ENCODE data around the gene SCFD1. TPM values are rescaled to one million over a fixed set of nuclear protein-coding genes. Genes with fewer than 3 reads are reported as not detected.
A peak's percentile ranks its signal among the peaks of the same experiment; 100 is the strongest.
"Not testable (repeated sequence)": the region's sequence is repeated elsewhere in the genome, so short reads cannot be mapped to it uniquely, and the experiment has no call there.

Gene SCFD1
- total RNA-seq, 1 donor from 2014 or later = 41.0 TPM

GRCh38 chr14:30620178-30620577 is 1.9 kb upstream of the SCFD1 start:
- Histone ChIP-seq H3K27me3 (no peaks in the 10 kb centered on the region), H3K9me3 (no peaks in the 10 kb centered on the region), H3K4me1 (peaks cover 0 to 6% of the 10 kb centered on the region in 2 donors), H3K4me3 (no peak overlapping the region), H3K36me3 (no peaks in the 10 kb centered on the region), H3K27ac (no peak overlapping the region)
- no peak for DNase-seq (ENCODE audit: low spot score in 2 of 2)
- no peak for TF ChIP-seq CTCF (IDR thresholded peaks at IDR 0.05)
- intact Hi-C loops (cut with DNase I) = loop anchor here (10.0 kb wide), 1 partner anchor 425 kb away; no protein-coding TSS in a partner anchor

GRCh38 chr14:30621354-30621939 is 672 bp upstream of the SCFD1 start:
- DNase-seq (ENCODE audit: low spot score in 2 of 2) = no peak
- Histone ChIP-seq H3K4me3 (peak overlapping the region; percentile 82 to 88), H3K27me3 (no peaks in the 10 kb centered on the region), H3K9me3 (no peaks in the 10 kb centered on the region), H3K36me3 (no peaks in the 10 kb centered on the region), H3K27ac (peak overlapping the region; percentile 76 to 83), H3K4me1 (peaks cover 0 to 6% of the 10 kb centered on the region in 2 donors)
- intact Hi-C loops (cut with DNase I) = loop anchor here (10.0 kb wide), 1 partner anchor 427 kb away; no protein-coding TSS in a partner anchor
- no peak for TF ChIP-seq CTCF (IDR thresholded peaks at IDR 0.05)

- no peaks in the 10 kb centered on the region for H3K9me3 ChIP-seq
- H3K4me3 ChIP-seq = peak overlapping the region; percentile 82 to 88
- intact Hi-C loops (cut with DNase I) = loop anchor here (2.0 to 10.0 kb wide), 2 partner anchors 65 to 429 kb away; partner anchors contain the start of gene G2E3
Observed at GRCh38 chr14:30623412-30624131, 1.5 kb downstream of the SCFD1 start.

GRCh38 chr14:30624132-30624423 is 2.0 kb downstream of the SCFD1 start:
- peak overlapping the region in 1 of 2 donors; percentile 82 for H3K4me3 ChIP-seq
- H3K36me3 ChIP-seq = no peaks in the 10 kb centered on the region
- H3K27ac ChIP-seq = no peak overlapping the region
- no peaks in the 10 kb centered on the region for H3K27me3 ChIP-seq
- peaks cover 0 to 6% of the 10 kb centered on the region in 2 donors for H3K4me1 ChIP-seq
- H3K9me3 ChIP-seq = no peaks in the 10 kb centered on the region
- intact Hi-C loops (cut with DNase I) = loop anchor here (10.0 kb wide), 1 partner anchor 429 kb away; no protein-coding TSS in a partner anchor
- no peak for TF ChIP-seq CTCF (IDR thresholded peaks at IDR 0.05)
- no peak for DNase-seq (ENCODE audit: low spot score in 2 of 2)

More at GRCh38 chr14:30623412-30624131, 1.5 kb downstream of the SCFD1 start:
- no peak for DNase-seq (ENCODE audit: low spot score in 2 of 2)
- peaks cover 0 to 6% of the 10 kb centered on the region in 2 donors for H3K4me1 ChIP-seq
- no peak for TF ChIP-seq CTCF (IDR thresholded peaks at IDR 0.05)
- no peaks in the 10 kb centered on the region for H3K36me3 ChIP-seq
- no peaks in the 10 kb centered on the region for H3K27me3 ChIP-seq
- H3K27ac ChIP-seq = no peak overlapping the region

DNA sequence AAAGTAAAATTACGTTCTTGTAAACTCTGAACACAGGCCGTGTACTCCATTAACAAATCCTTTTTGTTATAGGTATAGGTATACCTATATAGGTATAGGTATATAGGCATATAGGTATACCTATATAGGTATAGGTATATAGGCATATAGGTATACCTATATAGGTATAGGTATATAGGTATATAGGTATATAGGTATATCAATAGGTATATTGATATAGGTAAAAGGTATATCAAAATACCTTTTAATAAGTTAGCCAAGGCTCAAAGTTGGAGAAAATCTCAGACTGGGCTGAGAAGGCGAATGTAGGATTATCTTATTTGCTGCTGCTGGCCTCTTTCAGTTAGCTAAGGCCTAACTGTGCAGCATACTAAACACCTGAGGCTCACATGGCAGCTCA is 3.4 kb downstream of the SCFD1 start:
- intact Hi-C loops (cut with DNase I) = loop anchor here (10.0 kb wide), 1 partner anchor 431 kb away; no protein-coding TSS in a partner anchor
- H3K36me3 ChIP-seq = peaks cover 0 to 2% of the 10 kb centered on the region in 2 donors
- DNase-seq (ENCODE audit: low spot score in 2 of 2) = no peak
- no peak overlapping the region for H3K4me3 ChIP-seq
- no peaks in the 10 kb centered on the region for H3K27me3 ChIP-seq
- no peak for TF ChIP-seq CTCF (IDR thresholded peaks at IDR 0.05)
- peaks cover 0 to 6% of the 10 kb centered on the region in 2 donors for H3K4me1 ChIP-seq
- no peak overlapping the region for H3K27ac ChIP-seq
- H3K9me3 ChIP-seq = no peaks in the 10 kb centered on the region

GRCh38 chr14:30629432-30629831 is 7.3 kb downstream of the SCFD1 start:
- H3K4me3 ChIP-seq; H3K27ac ChIP-seq; H3K4me1 ChIP-seq; H3K27me3 ChIP-seq; H3K9me3 ChIP-seq; DNase-seq (ENCODE audit: low spot score in 2 of 2): not testable (repeated sequence)
- H3K36me3 ChIP-seq = peaks cover 12 to 17% of the 10 kb centered on the region in 2 donors
- intact Hi-C loops (cut with DNase I) = loop anchor here (10.0 kb wide), 1 partner anchor 435 kb away; no protein-coding TSS in a partner anchor

All from ascending aorta (tissue), 2 donors.